Measurements from ENCODE around the gene SYDE2. TPM values are rescaled to one million over a fixed set of nuclear protein-coding genes. Genes with fewer than 3 reads are reported as not detected.

SYDE2 gene
- total and polyA plus RNA-seq, 9 of the 15 experiments (the other 6 are each of a cell fraction or from before 2014, with no cell fraction given) = 0.39 to 8.7 (median 4.5) TPM

DNA sequence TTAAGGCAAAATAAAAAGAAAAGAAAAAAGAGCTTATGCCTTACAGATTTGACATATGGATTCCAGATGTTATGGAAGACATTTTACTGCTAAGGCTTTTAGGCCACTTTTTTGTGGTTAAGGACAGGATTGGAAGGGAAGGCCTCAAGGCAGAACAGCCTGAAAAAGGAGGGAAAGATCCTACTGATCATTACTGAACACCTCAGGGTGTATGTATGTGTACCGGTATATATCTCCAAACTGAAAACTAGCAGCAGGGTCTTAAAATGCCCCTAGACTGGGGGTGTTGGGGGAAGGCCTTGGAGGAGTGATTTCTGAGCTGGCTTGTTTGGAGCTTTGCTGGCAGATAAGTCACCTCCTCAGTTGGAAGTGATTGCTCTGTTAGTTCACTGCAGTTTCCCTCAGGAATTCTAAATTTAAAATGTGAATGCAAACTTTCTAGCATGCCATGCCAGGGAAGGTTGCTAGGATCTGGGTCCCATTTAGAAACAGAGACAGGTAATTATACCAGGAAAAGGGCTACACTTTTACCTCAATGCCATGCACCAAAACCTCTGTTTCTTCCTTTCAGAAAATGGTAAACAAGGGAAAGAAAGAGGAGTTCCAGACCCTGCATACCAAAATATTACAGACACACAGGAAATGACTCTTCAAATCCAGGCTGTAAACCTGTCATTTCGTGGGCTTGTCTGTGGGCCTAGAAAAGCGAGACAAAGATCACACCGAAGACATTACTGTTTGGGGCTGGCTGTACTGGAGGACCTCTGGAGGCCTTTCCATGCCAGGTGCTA is 43.6 kb upstream of the SYDE2 start (continued):
- no peak for TF ChIP-seq NFXL1 (CRISPR knock-in tag; IDR thresholded peaks at IDR 0.05)
- TF ChIP-seq MEF2A (IDR thresholded peaks at IDR 0.05; ENCODE audit: control insufficient read depth, low read depth, low read length) = no peak
- 0 out of 2 replicates have a peak, but pooled peaks have one; percentile 3 for TF ChIP-seq TEAD2 (tag; IDR thresholded peaks at IDR 0.05)
- TF ChIP-seq NR2C2 (CRISPR knock-in tag; IDR thresholded peaks at IDR 0.05) = no peak
- peak; percentile 3; the same call in 1 of the 2 replicates for TF ChIP-seq NR2C2 (tag; IDR thresholded peaks at IDR 0.05)
- no peak for TF ChIP-seq ELF2 (CRISPR knock-in tag; IDR thresholded peaks at IDR 0.05)
- TF ChIP-seq, protein P1, sequence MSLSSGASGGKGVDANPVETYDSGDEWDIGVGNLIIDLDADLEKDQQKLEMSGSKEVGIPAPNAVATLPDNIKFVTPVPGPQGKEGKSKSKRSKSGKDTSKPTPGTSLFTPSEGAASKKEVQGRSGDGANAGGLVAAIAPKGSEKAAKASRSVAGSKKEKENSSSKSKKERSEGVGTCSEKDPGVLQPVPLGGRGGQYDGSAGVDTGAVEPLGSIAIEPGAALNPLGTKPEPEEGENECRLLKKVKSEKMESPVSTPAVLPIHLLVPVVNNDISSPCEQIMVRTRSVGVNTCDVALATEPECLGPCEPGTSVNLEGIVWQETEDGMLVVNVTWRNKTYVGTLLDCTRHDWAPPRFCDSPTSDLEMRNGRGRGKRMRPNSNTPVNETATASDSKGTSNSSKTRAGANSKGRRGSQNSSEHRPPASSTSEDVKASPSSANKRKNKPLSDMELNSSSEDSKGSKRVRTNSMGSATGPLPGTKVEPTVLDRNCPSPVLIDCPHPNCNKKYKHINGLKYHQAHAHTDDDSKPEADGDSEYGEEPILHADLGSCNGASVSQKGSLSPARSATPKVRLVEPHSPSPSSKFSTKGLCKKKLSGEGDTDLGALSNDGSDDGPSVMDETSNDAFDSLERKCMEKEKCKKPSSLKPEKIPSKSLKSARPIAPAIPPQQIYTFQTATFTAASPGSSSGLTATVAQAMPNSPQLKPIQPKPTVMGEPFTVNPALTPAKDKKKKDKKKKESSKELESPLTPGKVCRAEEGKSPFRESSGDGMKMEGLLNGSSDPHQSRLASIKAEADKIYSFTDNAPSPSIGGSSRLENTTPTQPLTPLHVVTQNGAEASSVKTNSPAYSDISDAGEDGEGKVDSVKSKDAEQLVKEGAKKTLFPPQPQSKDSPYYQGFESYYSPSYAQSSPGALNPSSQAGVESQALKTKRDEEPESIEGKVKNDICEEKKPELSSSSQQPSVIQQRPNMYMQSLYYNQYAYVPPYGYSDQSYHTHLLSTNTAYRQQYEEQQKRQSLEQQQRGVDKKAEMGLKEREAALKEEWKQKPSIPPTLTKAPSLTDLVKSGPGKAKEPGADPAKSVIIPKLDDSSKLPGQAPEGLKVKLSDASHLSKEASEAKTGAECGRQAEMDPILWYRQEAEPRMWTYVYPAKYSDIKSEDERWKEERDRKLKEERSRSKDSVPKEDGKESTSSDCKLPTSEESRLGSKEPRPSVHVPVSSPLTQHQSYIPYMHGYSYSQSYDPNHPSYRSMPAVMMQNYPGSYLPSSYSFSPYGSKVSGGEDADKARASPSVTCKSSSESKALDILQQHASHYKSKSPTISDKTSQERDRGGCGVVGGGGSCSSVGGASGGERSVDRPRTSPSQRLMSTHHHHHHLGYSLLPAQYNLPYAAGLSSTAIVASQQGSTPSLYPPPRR (CRISPR knock-in tag; IDR thresholded peaks at IDR 0.05; ENCODE audit: borderline replicate concordance) = no peak
- no peak for TF ChIP-seq PHF20 (IDR thresholded peaks at IDR 0.05; ENCODE audit: partially characterized antibody)
- TF ChIP-seq CC2D1A (IDR thresholded peaks at IDR 0.05) = no peak
- TF ChIP-seq, protein P2, sequence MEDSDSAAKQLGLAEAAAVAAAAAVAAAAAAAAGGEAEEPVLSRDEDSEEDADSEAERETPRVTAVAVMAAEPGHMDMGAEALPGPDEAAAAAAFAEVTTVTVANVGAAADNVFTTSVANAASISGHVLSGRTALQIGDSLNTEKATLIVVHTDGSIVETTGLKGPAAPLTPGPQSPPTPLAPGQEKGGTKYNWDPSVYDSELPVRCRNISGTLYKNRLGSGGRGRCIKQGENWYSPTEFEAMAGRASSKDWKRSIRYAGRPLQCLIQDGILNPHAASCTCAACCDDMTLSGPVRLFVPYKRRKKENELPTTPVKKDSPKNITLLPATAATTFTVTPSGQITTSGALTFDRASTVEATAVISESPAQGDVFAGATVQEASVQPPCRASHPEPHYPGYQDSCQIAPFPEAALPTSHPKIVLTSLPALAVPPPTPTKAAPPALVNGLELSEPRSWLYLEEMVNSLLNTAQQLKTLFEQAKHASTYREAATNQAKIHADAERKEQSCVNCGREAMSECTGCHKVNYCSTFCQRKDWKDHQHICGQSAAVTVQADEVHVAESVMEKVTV (CRISPR knock-in tag; IDR thresholded peaks at IDR 0.05) = 0 out of 2 replicates have a peak, but pooled peaks have one; percentile 38
- TF ChIP-seq, protein P3, sequence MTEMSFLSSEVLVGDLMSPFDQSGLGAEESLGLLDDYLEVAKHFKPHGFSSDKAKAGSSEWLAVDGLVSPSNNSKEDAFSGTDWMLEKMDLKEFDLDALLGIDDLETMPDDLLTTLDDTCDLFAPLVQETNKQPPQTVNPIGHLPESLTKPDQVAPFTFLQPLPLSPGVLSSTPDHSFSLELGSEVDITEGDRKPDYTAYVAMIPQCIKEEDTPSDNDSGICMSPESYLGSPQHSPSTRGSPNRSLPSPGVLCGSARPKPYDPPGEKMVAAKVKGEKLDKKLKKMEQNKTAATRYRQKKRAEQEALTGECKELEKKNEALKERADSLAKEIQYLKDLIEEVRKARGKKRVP (CRISPR knock-in tag; IDR thresholded peaks at IDR 0.05) = 0 out of 2 replicates have a peak, but pooled peaks have one; percentile 14
- no peak for TF ChIP-seq ATF1 (CRISPR knock-in tag; IDR thresholded peaks at IDR 0.05)
- no peak for TF ChIP-seq ATF1 (tag; IDR thresholded peaks at IDR 0.05)
- TF ChIP-seq NFRKB (IDR thresholded peaks at IDR 0.05; ENCODE audit: low read depth) = peak; percentile 62; the same call in 1 of the 2 replicates
- TF ChIP-seq, protein P4, sequence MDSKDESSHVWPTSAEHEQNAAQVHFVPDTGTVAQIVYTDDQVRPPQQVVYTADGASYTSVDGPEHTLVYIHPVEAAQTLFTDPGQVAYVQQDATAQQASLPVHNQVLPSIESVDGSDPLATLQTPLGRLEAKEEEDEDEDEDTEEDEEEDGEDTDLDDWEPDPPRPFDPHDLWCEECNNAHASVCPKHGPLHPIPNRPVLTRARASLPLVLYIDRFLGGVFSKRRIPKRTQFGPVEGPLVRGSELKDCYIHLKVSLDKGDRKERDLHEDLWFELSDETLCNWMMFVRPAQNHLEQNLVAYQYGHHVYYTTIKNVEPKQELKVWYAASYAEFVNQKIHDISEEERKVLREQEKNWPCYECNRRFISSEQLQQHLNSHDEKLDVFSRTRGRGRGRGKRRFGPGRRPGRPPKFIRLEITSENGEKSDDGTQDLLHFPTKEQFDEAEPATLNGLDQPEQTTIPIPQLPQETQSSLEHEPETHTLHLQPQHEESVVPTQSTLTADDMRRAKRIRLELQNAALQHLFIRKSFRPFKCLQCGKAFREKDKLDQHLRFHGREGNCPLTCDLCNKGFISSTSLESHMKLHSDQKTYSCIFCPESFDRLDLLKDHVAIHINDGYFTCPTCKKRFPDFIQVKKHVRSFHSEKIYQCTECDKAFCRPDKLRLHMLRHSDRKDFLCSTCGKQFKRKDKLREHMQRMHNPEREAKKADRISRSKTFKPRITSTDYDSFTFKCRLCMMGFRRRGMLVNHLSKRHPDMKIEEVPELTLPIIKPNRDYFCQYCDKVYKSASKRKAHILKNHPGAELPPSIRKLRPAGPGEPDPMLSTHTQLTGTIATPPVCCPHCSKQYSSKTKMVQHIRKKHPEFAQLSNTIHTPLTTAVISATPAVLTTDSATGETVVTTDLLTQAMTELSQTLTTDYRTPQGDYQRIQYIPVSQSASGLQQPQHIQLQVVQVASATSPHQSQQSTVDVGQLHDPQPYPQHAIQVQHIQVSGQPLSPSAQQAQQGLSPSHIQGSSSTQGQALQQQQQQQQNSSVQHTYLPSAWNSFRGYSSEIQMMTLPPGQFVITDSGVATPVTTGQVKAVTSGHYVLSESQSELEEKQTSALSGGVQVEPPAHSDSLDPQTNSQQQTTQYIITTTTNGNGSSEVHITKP (IDR thresholded peaks at IDR 0.05; ENCODE audit: partially characterized antibody) = no peak
- 0 out of 2 replicates have a peak, but pooled peaks have one; percentile 49 for TF ChIP-seq ZNF766 (CRISPR knock-in tag; conservative IDR thresholded peaks at IDR 0.05)
- TF ChIP-seq ZNF197 (CRISPR knock-in tag; IDR thresholded peaks at IDR 0.05; ENCODE audit: low read depth) = 0 out of 2 replicates have a peak, but pooled peaks have one; percentile 59
